HG03097 (cell line): ENCODE results near the gene RAB8B.

Experiments
- ATAC-seq: cut with Tn5 transposase; IDR thresholded peaks from one replicate; pipeline ENCODE4 v1.9.1; 2021; ENCODE audit not compliant: unreplicated experiment, low FRiP score

RAB8B gene

DNA sequence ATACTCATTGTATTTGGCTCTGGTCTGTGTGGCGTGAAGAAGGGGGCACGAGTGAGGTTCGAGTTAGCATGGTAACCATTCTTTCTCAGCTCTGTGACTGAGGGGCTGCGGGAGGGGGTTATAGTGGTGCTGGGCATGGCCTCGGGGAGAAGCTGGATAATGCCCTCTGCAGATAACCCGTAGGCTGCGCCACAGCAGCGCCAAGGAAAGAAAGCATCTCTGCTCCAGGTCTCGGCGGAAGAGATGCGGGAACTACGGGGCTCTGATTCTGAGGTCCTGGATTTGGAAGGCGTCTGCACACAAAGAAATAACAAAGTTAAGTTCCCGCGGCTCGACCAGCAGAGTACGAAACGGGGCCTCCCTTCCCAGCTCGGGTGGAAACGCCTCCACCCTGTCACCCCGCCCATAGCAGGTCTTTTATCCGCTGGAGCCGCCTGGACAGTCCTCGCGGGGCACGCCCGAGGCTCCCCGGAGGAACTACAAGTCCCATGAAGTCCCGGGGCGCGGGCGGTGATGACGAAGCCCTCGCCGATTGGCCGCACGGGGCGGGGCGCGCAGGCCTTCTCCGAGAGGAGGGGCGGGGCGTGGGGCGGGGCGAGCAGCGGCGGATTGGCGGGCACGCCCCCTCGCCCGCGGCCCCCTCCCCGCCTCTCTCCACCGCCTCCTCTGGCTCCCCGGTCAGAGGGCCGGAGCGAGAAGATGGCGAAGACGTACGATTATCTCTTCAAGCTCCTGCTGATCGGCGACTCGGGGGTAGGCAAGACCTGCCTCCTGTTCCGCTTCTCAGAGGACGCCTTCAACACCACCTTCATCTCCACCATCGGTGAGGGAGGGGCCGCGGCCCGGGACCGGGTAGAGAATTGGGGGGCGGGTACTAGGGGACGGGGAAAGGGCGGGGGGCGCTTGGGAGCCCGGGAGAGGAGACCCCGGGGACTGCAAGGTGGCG is at the start of gene RAB8B:
TSS of gene RAB8B (plus strand) at position 681 of the 946 bp plus-strand sequence. CDS start at position 700, 19 bp downstream.
- peak; percentile 64 for ATAC-seq

DNA sequence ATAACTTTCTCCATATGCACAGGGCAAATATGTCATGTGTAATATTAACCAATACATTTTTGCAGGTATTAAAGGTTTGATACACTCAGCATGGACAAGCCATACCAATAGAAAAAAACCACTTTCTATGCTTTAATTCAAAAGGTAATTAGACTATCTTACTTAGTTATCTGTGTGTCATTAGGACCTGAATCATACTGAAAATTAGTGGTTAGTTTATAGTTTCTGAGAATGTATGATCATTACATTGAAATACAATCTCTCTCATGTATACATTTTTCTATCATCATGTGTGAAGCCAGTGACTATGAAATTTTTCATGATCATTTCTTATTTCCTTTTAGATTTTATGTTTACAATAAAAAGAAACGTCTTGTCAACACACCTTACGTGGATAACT is 48.5 kb upstream of the RAB8B start:
- ATAC-seq = no peak

DNA sequence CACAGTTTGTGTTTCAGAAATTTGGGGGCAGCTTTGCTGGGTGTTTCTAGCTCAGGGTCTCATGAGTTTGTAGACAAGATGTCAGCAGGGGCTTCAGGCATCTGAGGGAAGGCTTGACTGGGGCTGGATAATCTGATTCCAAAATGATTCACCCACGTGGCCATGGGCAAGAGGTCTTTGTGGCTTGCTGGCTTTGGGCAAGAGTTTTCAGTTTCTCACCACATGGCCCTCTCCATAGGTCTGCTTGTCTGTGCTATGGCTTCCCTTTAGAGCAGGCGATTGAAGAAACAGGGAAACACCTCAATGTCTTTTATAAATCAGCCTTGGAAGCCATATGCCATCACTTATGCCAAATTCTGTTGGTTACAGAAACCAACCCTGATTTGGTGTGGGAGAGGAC is 44.0 kb upstream of the RAB8B start:
- no peak for ATAC-seq

DNA sequence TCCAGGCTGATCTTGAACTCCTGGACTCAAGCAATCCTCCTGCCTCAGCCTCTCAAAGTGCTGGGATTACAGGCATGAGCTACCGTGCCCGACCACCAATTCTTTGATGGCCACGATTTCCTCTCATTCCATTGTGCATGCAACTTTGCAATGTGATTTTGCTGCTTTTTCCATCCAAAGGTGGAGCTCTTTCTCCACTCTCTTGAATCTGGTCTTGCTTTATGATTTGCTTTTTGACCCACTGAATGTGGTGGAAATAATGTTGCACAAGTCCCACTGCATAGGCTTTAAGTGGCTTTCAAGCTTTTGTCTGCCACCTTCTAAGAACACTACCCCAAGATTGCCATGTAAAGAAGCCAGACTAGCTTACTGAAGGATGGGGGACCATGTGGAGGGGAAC is 42.7 kb upstream of the RAB8B start:
- ATAC-seq = no peak

DNA sequence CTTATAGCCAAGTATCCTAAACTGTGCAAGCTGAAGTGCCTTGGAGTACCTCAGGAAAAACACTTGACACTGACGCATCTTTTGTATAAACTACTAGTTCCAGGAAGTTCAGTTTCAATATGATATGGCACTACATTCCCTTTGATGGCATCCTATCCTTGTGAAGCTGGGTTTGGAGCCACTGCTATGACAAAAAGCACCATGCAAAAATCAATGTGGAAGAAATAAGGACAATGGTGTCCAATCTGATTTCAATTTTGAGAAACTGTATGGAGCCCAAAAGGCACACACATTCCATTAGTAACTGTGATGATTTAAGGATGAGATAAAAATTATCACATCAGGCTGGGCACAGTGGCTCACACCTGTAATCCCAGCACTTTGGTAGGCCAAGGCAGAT is 37.7 kb upstream of the RAB8B start:
- no peak for ATAC-seq

DNA sequence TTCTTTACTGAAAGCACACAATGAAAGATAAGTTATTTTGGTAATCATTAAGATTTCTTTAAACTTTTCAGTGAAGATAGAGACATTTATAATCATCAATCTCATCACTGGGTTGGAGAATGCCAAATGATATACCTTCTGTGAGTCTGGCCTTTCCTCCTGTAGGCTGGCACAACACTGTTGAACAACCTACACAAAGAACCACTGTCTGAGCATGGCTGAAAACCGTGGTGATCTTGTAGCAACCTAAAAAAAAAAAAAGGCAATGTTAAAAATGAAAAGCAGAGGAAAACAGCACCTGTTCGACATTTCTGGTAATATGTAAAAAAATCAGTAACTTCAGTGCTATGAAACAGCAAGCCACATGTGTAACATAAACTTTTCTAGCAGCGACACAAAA is 33.9 kb upstream of the RAB8B start:
- no peak for ATAC-seq

DNA sequence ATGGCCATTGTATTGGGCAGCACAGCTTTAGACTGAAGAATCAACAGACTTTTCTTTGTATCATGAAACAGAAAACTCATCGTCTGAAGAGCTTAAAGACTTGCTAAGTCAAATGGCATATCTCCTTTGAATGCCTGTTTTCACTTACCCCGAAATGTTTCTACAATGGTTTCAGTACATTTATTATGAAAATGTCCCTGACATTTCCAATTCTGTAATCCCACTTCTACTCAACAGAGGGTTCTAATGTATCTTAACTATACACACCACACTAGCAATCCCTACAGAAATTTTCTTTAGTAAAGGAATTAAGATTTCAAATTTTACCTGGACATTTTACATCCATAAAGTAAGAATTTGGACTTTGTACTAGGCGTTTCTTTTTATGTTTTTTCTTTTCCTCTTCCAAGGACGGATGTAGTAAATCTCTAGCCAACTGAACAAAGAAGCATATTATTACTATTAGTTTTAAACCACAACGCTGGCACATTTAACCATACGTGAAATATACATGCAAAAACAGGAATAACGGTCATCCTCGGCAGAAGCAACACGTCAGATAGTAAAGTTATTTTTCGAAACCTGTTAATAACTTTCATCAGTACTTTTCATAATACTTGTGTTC is 33.2 kb upstream of the RAB8B start:
- no peak for ATAC-seq

DNA sequence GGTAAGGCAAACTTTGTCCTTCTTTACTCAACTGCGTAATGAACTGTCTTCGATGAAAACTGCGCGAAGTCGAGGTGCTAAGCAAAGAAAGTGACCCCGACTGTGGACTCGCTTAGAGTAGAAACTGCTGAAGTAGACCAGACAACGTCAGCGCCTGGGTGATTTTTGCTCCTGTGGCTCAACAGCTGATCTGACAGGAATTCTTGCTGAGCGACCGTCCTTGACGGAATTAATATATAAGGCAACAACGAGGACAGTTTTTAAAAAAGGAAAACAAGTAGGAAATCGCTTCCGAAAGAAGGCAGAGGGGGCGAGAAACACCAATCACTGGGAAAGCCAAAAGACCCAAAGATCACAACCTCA is 32.7 kb upstream of the RAB8B start:
- no peak for ATAC-seq

DNA sequence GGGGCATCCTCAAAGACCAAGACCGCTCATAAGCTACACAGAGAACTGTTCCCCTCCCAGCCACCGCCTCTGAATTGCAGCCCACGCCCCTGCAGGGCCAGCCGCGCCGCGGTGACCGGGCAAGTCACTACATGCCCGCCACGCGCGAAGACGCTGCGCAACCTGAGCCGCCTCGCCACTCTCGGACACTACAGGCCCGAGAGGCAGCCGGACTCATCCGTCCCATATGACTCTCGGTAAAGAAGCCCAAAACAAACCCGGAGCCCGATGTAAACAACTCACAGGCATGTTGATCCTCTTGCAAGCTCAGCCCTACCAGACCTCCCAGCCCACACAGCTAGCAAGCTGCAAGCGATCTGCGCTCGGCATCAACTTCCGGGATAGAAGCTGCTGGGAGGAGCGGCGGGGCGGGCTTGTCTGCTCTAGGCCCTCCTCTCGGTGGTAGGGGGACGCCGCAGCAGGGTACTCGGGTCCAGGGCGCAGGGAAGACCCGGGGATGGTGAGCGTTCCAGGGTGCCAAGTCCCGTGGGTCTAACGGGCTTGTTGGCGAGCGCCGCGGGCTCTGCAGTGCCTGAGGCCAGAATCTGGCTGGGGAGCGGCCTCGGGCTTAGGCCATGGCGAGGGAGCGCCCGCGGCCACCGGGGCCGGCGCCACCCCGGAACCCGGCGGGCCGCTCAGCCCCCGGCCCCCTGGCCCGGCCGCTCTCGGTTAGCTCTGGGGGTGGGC is 32.1 kb upstream of the RAB8B start, which contains the start of gene RPS27L:
TSS of gene RPS27L (minus strand) at position 360 of the 726 bp plus-strand sequence. CDS start at position 288, 72 bp downstream.
- peak; percentile 80 for ATAC-seq

DNA sequence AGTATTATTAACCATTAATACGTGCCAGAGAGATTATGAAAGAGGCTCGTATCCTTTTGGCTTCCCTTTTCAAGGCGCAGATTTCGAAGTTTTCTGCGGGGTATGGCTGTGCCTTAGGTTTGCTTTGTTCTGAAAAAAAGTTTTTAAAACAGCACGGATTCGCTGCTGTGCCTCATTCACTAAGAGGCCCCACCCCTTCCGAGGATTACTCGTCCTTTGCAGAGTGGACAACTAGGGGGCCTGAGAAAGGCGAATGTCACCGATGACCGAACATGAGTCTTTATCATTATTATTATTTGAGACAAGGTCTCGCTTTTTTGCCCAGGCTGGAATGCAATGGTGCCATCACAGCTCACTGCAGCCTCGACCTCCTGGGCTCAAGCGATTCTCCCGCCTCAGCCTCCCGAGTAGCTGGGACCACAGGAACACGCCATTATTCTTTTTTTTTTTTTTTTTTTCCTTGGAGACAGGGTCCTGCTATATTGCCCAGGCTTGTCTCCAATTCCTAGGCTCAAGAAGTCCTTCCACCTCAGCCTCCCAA is 31.4 kb upstream of the RAB8B start:
- peak; percentile 10 for ATAC-seq

DNA sequence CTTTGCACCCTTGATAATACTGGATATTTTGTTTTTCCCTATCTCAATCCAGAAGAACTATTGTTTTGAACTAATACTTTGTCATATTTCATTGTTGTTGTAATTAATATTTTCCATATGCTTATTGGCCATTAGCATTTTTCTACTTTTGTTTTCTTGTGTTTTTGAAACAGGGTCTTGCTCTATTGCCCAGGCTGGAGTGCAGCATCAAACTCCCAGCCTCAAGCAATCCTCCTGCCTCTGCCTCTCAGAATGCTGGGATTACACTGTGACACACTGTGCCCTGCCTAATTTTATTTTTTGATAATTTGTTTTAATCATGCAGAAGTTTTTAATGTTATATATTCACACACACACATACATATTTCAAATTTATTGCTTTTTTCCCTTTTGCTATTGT is 28.8 kb upstream of the RAB8B start:
- ATAC-seq = no peak

DNA sequence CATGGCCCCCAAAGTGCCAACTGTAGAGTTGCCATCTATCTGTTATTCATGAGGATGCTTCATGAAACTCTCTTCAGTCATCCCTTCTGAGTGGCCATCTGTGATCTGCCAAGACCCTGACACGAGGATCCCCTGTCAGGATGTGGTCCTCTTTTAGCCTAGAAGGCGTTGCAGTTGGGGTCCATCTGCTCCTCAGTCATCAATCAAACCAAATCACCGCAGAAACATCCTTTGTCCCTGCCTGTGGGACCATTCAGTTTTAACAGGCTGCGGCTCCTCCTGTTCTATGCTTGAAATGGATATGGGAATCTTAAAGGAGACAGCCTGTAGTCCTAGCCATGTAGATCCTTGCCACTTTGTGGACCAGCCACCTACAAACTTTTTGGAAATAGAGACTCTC is 26.2 kb upstream of the RAB8B start:
- no peak for ATAC-seq

DNA sequence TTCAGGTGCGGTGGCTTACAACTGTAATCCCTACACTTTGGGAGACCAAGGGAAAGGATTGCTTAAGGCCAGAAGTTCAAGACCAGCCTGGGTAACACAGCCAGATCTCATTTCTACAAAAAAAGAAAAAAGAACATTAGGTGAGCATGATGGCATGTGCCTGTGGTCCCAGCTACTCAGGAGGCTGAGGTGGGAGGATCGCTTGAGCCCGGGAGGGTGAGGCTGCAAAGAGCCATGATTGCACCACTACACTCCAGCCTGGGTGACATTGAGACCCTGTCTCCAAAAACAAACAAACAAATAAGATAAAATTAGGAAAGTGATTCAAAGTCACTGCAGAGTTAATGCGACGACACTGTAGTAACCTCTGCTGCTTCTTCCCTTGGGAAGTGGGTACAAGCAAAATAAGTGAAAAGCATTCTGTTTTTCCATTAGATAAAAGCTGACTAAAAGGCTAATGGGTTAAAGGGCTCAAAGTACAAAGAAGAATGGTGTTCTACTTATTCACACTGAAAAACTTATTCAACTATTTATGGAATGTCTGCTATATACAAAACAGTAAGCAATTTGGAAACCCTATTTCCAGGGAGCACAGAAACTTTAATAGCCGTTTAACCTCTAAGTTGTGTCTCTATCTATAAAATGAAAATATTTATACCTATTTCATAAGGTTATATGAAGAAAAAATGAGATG is 24.1 kb upstream of the RAB8B start:
- ATAC-seq = no peak

DNA sequence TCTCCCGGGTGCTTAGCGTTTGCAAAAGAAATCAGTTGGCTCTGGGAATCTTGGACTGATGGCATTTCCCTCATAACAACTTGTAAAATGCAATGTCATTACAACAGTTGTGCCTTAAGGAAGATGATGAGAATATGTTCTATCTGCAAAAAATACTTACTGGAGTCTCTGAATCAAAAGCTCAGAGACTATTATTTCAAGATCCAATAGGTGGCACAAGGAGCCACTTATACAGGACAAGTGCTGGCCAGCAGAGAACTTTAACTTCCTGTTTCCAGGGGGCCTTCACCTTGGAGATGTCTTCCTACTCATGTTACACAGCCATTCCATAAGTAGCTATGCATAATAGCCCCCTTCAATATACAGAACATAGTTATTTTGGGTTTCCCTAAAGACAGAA is 23.2 kb upstream of the RAB8B start:
- ATAC-seq = no peak

DNA sequence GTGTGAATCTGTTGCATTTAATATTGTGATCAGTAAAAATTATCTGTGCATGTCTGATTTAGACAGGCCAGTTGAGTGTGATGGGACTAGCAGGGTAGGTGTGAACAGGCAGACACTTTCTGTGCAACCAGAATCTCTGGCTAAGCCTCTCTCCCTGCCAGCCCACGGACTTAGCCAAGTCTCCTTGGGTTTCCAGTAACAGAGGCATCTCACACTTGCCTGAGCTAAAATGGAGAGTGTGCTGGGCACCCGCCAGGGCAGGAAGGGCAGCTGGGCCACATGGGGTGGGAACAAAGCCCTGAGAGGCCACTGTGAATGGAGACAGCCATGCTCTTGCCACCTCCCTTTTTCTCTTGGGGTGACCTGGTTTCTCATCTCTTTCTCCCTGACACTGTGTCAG is 19.6 kb upstream of the RAB8B start:
- no peak for ATAC-seq

DNA sequence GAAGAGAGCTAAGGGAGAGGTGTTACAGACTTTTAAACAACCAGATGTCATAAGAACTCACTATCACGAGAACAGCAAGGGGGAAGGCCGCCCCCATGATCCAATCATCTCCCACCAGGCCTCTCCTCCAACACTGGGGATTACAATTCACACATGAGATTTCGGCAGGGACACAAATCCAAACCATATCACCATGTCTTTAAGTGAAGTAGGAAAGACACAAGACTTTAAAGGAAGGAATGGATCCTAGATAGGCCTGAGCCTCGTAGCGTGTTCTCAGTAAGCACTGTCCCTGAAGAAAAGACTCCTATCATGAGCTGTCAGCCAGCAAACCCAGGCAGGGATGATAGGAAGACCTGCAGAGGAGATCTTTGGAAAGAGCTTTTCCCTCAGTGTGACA is 17.0 kb upstream of the RAB8B start:
- no peak for ATAC-seq

DNA sequence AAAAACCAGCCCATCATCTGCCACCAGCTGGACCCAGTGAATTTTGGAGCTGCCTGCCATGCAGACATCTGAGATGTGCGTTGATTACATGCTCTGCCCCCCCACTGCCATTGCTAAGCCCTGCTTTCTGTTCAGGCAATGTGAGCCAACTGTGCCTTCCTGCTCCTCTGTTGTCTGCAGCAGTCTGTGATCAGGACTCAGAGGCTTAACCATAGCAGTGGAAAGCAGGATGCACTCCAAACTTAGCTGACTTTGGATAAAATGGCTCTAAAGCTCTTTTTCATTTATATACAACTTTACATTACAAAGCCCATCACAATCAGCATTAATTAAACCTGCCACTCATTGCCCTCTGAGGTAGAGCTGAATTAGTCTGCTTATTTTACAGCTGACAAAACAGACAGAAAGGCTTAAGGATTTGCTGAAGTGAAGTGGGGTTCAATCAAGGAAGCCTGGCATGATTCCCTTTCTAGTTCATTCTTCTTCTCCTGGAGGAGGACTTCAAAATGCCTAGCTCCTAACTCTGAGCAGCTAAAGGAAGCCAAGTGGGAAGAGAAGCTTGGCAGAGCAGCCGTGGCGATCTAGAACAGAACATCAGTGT is 16.5 kb upstream of the RAB8B start:
- no peak for ATAC-seq

DNA sequence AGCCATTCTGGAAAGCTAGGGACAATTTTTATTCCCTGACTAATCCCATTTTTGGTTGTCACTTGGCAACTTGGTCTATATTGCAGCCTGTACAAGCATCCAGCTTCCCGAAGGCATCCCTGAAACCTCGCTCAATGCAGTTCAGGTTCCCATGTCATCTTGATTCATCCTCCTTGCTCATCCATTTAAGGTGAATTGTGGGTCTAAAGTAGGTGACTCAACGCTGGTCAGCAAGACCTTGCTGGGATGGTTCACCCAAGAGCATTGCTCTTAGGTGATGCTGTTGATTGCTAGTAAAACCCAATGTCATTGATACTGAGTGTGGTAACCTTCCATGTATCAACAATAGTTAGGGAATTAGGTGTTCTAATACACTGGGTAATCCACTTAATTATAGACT is 13.1 kb upstream of the RAB8B start:
- no peak for ATAC-seq

DNA sequence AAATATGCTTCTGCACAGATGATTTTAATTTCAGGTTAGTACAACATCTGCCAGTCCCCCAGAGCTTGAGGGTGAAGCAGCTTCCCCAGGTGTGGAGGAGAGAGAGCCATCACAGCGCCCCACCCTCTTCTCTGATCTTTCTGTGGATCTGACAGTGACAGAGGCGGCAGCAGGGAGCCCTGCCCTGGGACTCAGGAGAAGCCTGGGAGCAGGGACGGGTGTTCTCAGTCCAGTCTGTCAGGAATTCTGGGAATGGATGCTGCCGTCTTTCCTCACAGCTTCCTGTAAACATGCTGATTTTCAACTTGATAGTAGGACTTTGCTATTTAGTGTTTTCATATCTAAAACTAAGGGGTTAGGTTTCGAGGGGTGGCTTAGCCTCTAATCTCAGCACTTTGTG is 11.4 kb upstream of the RAB8B start:
- ATAC-seq = no peak

DNA sequence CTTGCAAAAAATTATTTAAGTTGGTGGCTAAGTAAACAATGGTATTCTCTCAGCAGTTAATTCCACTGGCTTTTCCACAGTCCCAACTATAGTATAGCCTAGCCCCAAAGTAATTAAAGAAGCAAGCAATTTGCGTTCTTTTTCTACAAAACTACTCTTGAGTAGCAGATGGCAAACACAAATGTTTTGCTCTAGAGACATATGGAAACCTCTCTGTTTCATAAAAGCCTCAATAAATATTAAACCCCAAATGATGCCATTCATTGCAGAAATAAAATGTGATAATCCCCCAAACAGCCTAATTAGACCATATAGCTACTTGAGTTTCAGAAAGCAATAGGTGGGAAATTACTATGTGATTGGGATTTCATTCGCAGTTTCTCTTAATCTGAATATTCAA is 8.7 kb upstream of the RAB8B start:
- no peak for ATAC-seq
